ENCODE results near the gene C14orf180.

The C14orf180 gene

DNA sequence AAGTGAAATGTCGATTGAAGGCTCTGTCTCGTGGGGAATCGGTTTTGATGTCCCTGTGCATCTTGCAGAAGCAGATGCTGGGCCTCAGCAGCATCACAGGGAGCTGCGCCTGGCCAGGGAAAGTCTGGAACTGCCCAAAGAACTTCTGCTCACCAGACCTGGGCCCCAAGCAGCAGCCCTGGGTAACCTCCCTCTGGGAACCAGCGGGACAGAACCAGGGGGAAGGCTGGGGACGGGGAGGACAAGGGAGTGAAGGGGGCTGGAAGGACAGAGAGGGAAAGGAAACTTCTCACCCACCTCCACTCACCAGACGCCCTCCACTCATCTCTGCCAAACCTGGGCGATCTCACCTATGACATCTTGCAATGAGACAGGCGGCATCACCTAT lies 26.8 kb upstream of the C14orf180 start (continued):
- TF ChIP-seq ZNF398 (tag by site-specific recombination; IDR thresholded peaks at IDR 0.05) (no peak), ZEB2 (tag by site-specific recombination; IDR thresholded peaks at IDR 0.05) (no peak), BCL6B (tag by site-specific recombination; IDR thresholded peaks at IDR 0.05) (no peak), ZNF248 (tag by site-specific recombination; IDR thresholded peaks at IDR 0.05) (no peak), SETDB1 (IDR thresholded peaks at IDR 0.05; ENCODE audit: insufficient read length, low read length) (no peak), ZNF521 (tag by site-specific recombination; IDR thresholded peaks at IDR 0.05) (no peak), ZNF48 (tag by site-specific recombination; IDR thresholded peaks at IDR 0.05) (no peak)
- TF ChIP-seq, protein P1, sequence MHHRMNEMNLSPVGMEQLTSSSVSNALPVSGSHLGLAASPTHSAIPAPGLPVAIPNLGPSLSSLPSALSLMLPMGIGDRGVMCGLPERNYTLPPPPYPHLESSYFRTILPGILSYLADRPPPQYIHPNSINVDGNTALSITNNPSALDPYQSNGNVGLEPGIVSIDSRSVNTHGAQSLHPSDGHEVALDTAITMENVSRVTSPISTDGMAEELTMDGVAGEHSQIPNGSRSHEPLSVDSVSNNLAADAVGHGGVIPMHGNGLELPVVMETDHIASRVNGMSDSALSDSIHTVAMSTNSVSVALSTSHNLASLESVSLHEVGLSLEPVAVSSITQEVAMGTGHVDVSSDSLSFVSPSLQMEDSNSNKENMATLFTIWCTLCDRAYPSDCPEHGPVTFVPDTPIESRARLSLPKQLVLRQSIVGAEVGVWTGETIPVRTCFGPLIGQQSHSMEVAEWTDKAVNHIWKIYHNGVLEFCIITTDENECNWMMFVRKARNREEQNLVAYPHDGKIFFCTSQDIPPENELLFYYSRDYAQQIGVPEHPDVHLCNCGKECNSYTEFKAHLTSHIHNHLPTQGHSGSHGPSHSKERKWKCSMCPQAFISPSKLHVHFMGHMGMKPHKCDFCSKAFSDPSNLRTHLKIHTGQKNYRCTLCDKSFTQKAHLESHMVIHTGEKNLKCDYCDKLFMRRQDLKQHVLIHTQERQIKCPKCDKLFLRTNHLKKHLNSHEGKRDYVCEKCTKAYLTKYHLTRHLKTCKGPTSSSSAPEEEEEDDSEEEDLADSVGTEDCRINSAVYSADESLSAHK (tag by site-specific recombination; IDR thresholded peaks at IDR 0.05) = no peak

- Histone ChIP-seq H3K4me1 (ENCODE audit: control insufficient read depth, insufficient read depth, low read length) (no peaks in the 10 kb centered on the region), H3K36me3 (ENCODE audit: control insufficient read depth in 2 of 2, insufficient read depth in 1 of 2, low read length in 2 of 2) (no peaks in the 10 kb centered on the region), H3K4me3 (ENCODE audit: low read depth, low read length) (no peak overlapping the region), H3K9me3 (ENCODE audit: control insufficient read depth, insufficient read depth, low read depth, low read length) (no peaks in the 10 kb centered on the region), H3K27ac (ENCODE audit: extremely low read depth, low read depth, low read length) (no peak overlapping the region)
- no peak for TF ChIP-seq ZBTB1 (tag by site-specific recombination; IDR thresholded peaks at IDR 0.05)
- TF ChIP-seq ZNF335 (tag by site-specific recombination; conservative IDR thresholded peaks at IDR 0.05) = no peak
- no peak for TF ChIP-seq GLIS1 (tag by site-specific recombination; IDR thresholded peaks at IDR 0.05)
- no peak for TF ChIP-seq ZNF701 (tag by site-specific recombination; IDR thresholded peaks at IDR 0.05)
- no peak for TF ChIP-seq ZNF23 (tag by site-specific recombination; IDR thresholded peaks at IDR 0.05; ENCODE audit: borderline replicate concordance)
- no peak for TF ChIP-seq ELK4 (IDR thresholded peaks at IDR 0.05; ENCODE audit: borderline replicate concordance, low read depth, low read length)
- POLR2A ChIA-PET = no interaction called here
- CTCF ChIA-PET = interaction anchor here (0.6 to 1.4 kb wide), 2 partner anchors 11 to 460 kb away, joined by 3 to 6 read pairs; no protein-coding TSS in a partner anchor
These were observed 26.1 kb upstream of the C14orf180 start for GRCh38 chr14:104553166-104554087.

DNA sequence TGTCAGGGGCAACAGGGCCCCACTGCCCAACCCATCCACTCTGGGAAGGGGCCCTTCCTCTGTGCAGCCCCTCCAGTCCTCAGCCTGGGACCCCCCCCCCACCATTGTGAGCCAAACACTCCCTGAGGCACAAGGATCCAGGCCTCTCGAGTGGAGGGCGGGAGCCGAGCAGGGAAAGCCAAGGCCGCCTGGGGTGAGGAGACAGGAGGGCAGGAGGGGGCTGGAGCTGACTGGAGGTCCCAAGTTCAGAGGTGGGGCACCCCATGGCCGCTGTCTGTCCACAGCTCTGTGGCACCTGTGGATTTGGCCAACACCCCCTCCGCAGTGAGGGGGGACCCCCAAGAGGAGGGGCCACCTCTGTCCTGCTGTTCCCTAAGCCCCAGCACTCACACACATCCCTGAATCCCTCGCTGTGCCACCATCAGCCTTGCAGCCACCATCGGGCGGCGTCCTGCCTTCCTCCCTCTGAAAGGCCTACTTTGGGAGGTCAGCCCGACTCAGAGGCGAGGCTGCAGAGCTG lies 25.4 kb upstream of the C14orf180 start:
- CTCF ChIA-PET = interaction anchor here (0.6 to 1.4 kb wide), 3 partner anchors 10 to 460 kb away, joined by 3 to 6 read pairs (median 3); no protein-coding TSS in a partner anchor
- TF ChIP-seq ZNF121 (tag by site-specific recombination; IDR thresholded peaks at IDR 0.05) (no peak), ZNF423 (tag by site-specific recombination; IDR thresholded peaks at IDR 0.05) (no peak), ZNF416 (tag by site-specific recombination; IDR thresholded peaks at IDR 0.05) (no peak), ZEB2 (tag by site-specific recombination; IDR thresholded peaks at IDR 0.05) (no peak), KLF17 (tag by site-specific recombination; IDR thresholded peaks at IDR 0.05) (no peak), HOXD13 (CRISPR knock-in tag; IDR thresholded peaks at IDR 0.05; ENCODE audit: borderline replicate concordance) (no peak), TRIM28 (IDR thresholded peaks at IDR 0.05; ENCODE audit: borderline replicate concordance, low read length) (no peak), ZNF311 (tag by site-specific recombination; IDR thresholded peaks at IDR 0.05; ENCODE audit: borderline replicate concordance) (no peak)
- TF ChIP-seq, protein P2, sequence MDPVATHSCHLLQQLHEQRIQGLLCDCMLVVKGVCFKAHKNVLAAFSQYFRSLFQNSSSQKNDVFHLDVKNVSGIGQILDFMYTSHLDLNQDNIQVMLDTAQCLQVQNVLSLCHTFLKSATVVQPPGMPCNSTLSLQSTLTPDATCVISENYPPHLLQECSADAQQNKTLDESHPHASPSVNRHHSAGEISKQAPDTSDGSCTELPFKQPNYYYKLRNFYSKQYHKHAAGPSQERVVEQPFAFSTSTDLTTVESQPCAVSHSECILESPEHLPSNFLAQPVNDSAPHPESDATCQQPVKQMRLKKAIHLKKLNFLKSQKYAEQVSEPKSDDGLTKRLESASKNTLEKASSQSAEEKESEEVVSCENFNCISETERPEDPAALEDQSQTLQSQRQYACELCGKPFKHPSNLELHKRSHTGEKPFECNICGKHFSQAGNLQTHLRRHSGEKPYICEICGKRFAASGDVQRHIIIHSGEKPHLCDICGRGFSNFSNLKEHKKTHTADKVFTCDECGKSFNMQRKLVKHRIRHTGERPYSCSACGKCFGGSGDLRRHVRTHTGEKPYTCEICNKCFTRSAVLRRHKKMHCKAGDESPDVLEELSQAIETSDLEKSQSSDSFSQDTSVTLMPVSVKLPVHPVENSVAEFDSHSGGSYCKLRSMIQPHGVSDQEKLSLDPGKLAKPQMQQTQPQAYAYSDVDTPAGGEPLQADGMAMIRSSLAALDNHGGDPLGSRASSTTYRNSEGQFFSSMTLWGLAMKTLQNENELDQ (tag by site-specific recombination; IDR thresholded peaks at IDR 0.05; ENCODE audit: low read depth) = no peak

More for the DNA sequence above, 25.4 kb upstream of the C14orf180 start:
- no peaks in the 10 kb centered on the region for H3K36me3 ChIP-seq (ENCODE audit: control insufficient read depth in 2 of 2, insufficient read depth in 1 of 2, low read length in 2 of 2)
- no peak overlapping the region for H3K4me3 ChIP-seq (ENCODE audit: low read depth, low read length)
- H3K27ac ChIP-seq (ENCODE audit: extremely low read depth, low read depth, low read length) = no peak overlapping the region
- H3K4me1 ChIP-seq (ENCODE audit: control insufficient read depth, insufficient read depth, low read length) = no peaks in the 10 kb centered on the region
- H3K9me3 ChIP-seq (ENCODE audit: control insufficient read depth, insufficient read depth, low read depth, low read length) = no peaks in the 10 kb centered on the region
- POLR2A ChIA-PET = no interaction called here
